ENCODE data around the gene MICU2. TPM values are rescaled to one million over a fixed set of nuclear protein-coding genes. Genes with fewer than 3 reads are reported as not detected.

The MICU2 gene
- total RNA-seq, 8 experiments from 2014 or later: 30.6 to 50.1 (median 41.9) TPM

DNA sequence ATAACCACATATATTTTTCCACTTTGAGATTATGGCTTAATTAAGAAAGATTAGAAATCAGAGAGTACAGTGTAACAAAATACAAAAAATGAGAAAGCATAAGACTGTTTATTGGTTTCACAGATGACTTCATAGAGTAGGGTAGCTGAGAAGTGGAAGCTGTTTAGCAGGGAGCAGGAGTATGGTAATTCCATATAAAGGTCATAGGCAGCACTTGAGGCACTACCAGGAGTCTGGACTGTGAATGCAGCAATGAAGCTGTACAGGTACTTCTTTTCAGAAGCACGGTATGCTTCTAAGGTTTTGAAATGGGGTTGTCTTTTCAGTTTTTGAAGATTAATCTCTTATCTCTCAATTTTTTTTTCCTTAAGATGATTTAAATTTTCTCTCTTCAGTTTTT is 69.2 kb downstream of the MICU2 start:
- 50 to 100% (median 100%) methylated on average over 1 of the region's 1 CpG; no CpG with 5 or more reads in 1 of the 10 experiments for WGBS, 10 experiments
- in situ Hi-C loops (cut with MboI; ENCODE audit: low pct_unique_long_range_greater_than_20kb in 2 of 9, low sequenced_read_pairs in 9 of 9, unreplicated experiment in 9 of 9): no loop called here
- no peak for ATAC-seq (replicated peaks in 6 of 8)
- Histone ChIP-seq H3K4me3 (no peak overlapping the region), H3K27ac (no peak overlapping the region), H3K4me1 (replicated peaks in 1 of 2) (no peaks in the 10 kb centered on the region)

DNA sequence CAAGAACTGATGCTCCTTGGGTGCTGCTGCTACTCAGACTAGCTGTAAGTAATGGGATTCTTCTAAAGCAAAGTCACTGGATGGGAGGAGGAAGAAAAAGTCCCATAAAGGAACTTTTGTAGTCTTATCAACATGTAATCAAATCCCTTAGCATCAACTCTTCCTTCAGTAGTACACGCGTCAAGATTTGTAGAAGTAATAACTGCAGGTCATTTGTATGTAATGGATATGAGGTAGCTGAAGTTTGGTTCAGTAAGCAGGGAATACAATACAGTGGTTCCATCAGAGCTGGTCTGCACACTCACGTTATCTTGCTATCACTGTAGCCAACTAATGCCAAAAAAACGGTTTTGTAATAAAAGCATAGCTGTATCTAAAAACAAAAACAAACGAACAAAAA is 72.5 kb downstream of the MICU2 start:
- in situ Hi-C loops (cut with MboI; ENCODE audit: low pct_unique_long_range_greater_than_20kb in 2 of 9, low sequenced_read_pairs in 9 of 9, unreplicated experiment in 9 of 9): no loop called here
- no peak overlapping the region for H3K27ac ChIP-seq
- no peak for ATAC-seq (replicated peaks in 6 of 8)
- WGBS, 10 experiments: 67 to 98% (median 95%) methylated on average over 2 to 5 of the region's 5 CpGs; no CpG with 5 or more reads in 1 of the 10 experiments
- H3K4me1 ChIP-seq (replicated peaks in 1 of 2): no peaks in the 10 kb centered on the region
- no peak overlapping the region for H3K4me3 ChIP-seq

DNA sequence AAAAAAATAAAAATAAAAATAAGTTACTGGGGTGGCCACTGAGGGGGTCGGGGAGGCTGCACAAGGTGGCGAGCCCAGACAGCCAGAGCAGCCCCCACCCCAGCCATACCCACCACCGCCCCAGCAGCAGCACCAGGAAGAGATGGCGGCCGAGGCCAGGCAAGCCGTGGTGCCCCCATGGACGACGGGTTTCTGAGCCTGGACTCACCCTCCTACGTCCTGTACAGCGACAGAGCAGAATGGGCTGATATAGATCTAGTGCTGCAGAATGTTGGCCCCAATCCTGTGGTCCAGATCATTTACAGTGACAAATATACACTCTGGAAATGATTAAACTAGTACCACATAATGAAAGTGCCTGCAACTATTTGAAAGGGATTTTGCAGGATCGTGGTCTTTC is 73.3 kb downstream of the MICU2 start:
- no peaks in the 10 kb centered on the region for H3K4me1 ChIP-seq (replicated peaks in 1 of 2)
- in situ Hi-C loops (cut with MboI; ENCODE audit: low pct_unique_long_range_greater_than_20kb in 2 of 9, low sequenced_read_pairs in 9 of 9, unreplicated experiment in 9 of 9): no loop called here
- no peak for ATAC-seq (replicated peaks in 6 of 8)
- no peak overlapping the region for H3K4me3 ChIP-seq
- H3K27ac ChIP-seq: no peak overlapping the region
- 40 to 100% (median 87%) methylated on average over 1 to 11 of the region's 11 CpGs; no CpG with 5 or more reads in 3 of the 10 experiments for WGBS, 10 experiments

DNA sequence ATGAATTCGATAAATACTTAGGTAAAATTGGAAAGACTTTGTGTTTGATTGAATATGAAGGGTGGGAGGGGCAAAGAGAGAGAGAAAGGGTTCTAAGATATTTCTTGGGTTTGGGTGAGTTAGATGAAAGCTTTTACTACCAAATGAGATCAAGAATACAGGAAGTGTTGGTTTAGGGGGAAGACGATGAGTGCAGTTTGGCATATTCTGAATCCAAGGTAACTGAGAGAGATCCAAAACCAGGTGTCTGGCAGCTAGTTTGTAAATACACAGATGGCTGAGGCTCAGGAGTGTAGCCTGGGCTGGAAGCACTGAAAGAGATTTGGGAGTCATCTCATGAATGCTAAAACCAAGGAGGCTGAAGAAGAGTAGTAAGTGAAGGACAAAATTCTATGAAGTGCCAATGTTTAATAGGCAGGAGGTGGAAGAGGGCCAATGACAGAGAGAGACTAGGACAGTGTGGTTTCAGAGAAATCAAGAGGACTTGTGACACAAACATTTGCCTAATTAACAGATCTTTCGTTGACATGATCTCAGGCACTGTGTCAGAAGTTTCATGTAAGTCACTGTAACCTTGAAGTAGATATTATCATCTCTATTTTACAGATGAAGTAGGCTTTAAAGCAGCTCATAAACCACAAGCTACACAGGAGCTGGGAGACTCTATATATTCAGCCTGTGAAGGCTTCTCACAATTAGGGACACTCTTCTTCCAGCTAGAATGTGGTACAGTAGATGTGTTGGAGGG is 74.7 kb downstream of the MICU2 start:
- in situ Hi-C loops (cut with MboI; ENCODE audit: low pct_unique_long_range_greater_than_20kb in 2 of 9, low sequenced_read_pairs in 9 of 9, unreplicated experiment in 9 of 9): no loop called here
- 86 to 100% (median 99%) methylated on average over 1 to 3 of the region's 3 CpGs for WGBS, 10 experiments
- Histone ChIP-seq H3K27ac (no peak overlapping the region), H3K4me3 (no peak overlapping the region), H3K4me1 (replicated peaks in 1 of 2) (no peaks in the 10 kb centered on the region)
- ATAC-seq (replicated peaks in 6 of 8): no peak

DNA sequence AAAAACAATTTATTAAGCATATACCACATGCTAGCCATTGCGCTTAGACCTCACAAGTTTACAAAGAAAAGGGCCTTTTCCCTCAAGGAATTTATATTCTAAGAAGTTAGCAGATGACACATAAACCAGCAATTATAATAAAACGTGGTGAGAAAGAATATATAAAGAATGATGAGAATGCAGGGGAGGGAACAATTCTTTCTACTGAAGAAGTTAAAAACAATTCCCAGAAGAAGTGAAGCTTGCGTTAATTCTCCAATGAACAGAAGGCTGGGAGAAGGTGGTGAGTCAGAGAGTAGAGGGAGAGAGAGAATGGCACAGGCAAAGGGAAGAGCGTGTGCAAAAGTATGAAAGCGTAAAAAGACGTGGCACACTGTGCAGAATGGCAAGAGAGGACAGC is 75.4 kb downstream of the MICU2 start:
- H3K27ac ChIP-seq: no peak overlapping the region
- no peaks in the 10 kb centered on the region for H3K4me1 ChIP-seq (replicated peaks in 1 of 2)
- 72 to 100% (median 85%) methylated on average over 2 to 6 of the region's 6 CpGs; no CpG with 5 or more reads in 1 of the 10 experiments for WGBS, 10 experiments
- in situ Hi-C loops (cut with MboI; ENCODE audit: low pct_unique_long_range_greater_than_20kb in 2 of 9, low sequenced_read_pairs in 9 of 9, unreplicated experiment in 9 of 9): no loop called here
- H3K4me3 ChIP-seq: no peak overlapping the region
- ATAC-seq (replicated peaks in 6 of 8): peak in 3 of 8 experiments; percentile 27 to 75 (median 50)

DNA sequence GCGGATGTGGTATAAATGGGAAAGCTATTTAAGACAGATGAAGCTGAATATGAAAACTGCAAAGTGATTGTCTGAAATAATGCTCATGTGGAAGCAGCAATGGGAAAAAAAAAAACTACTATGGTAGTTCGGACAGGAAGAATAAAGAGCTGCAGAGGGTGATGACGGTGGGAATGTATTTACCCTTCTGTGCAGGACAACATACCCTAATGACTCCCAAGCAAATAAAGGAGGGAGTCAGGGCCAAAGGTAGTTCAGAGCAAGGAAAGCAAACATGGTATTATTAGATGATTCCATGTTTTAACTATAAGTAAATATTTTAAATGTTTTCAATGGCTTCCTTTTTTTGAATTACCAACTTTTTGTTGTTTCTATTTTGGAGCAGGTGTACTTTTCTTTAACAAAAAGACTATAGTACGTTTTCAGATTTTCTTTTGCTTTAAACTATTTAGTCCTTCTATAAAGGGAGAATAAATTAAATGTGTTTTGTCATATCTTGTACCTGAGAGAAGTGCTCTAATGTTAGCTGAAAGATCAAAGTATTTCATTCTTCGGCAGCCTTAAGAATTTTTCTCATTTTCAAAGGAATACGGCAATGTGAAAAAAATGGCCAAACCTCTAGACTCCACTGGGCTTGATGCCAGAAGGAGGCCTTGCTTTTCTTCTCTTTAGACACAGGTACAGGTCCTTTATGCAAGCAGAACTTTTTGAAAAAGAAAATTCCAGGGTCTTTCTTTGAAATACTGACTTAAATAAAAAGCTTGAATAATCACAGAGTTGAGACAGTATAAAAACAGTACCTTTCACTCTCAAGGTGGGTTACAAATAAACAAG is 77.0 kb downstream of the MICU2 start:
- ATAC-seq (replicated peaks in 6 of 8): peak in 1 of 8 experiments; percentile 48
- H3K4me1 ChIP-seq (replicated peaks in 1 of 2): no peaks in the 10 kb centered on the region
- H3K4me3 ChIP-seq: no peak overlapping the region
- 85 to 98% (median 94%) methylated on average over 2 to 6 of the region's 6 CpGs; no CpG with 5 or more reads in 1 of the 10 experiments for WGBS, 10 experiments
- H3K27ac ChIP-seq: no peak overlapping the region
- in situ Hi-C loops (cut with MboI; ENCODE audit: low pct_unique_long_range_greater_than_20kb in 2 of 9, low sequenced_read_pairs in 9 of 9, unreplicated experiment in 9 of 9): no loop called here

DNA sequence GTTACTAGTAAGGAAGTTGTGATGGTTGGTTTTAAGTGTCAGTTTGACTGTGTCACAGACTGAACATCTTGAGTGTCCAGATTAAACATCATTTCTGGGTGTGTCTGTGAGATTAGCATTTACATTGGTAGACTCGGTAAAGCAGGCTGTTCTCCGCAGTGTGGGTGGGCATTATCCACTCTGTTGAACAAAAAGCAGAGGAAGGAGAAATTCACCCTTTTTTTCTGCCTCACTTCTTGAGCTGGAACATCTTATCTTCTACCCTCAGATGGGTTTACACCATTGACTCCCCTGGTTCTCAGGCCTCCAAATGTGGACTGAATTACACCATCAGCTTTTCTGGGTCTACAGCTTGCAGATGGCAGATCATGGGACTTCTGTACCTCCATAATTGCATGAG is 81.1 kb downstream of the MICU2 start:
- Histone ChIP-seq H3K4me3 (no peak overlapping the region), H3K27ac (no peak overlapping the region), H3K4me1 (replicated peaks in 1 of 2) (no peaks in the 10 kb centered on the region)
- 33 to 100% (median 80%) methylated on average over 1 to 2 of the region's 2 CpGs; no CpG with 5 or more reads in 1 of the 10 experiments for WGBS, 10 experiments
- in situ Hi-C loops (cut with MboI; ENCODE audit: low pct_unique_long_range_greater_than_20kb in 2 of 9, low sequenced_read_pairs in 9 of 9, unreplicated experiment in 9 of 9): no loop called here
- peak in 1 of 8 experiments; percentile 34 for ATAC-seq (replicated peaks in 6 of 8)

DNA sequence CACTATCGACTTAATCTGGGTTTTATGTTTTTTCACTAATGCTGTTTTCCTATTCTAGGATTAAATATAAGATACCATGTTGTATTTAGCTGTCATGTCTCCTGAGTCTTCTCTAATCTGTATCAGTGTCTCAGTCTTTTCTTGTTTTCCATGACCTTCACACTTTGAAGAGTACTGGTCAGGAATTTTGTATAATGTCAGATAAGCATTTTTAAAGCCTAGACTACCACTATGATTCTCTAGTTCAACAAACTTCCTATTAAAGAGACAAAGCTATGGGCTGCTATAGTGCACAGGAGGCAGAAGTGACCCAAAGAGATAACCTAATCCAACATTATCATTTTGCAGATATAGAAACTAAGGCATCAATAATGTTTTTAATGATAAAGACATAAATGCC is 81.8 kb downstream of the MICU2 start:
- Histone ChIP-seq H3K4me1 (replicated peaks in 1 of 2) (no peaks in the 10 kb centered on the region), H3K27ac (no peak overlapping the region), H3K4me3 (no peak overlapping the region)
- WGBS, 10 experiments: 86 to 100% (median 96%) methylated on average over 1 of the region's 1 CpG; no CpG with 5 or more reads in 4 of the 10 experiments
- ATAC-seq (replicated peaks in 6 of 8): no peak
- in situ Hi-C loops (cut with MboI; ENCODE audit: low pct_unique_long_range_greater_than_20kb in 2 of 9, low sequenced_read_pairs in 9 of 9, unreplicated experiment in 9 of 9): no loop called here

DNA sequence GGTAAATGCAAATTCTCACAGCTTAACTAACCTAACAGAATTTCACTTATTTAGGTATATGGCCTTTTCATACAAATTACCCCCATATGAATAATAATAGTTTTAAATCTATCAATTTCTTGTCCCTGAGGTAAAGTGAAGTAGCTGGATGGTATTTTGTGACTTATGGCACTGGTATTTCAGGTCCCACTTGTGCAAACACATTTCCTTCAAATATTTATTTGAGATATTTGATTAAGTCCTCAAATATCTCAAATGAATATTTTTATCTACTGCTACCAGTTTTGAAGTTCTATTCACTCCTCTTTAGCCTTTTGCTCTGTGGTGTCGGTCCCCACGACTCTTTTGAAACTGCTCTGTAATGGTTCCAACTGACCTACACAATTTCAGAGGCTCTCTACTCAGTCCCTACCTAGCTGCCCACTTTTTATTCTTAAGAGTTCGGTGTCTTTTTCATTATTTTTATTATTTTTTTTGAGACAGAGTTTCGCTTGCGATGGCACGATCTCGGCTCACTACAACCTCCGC is 85.3 kb downstream of the MICU2 start:
- ATAC-seq (replicated peaks in 6 of 8): no peak
- Histone ChIP-seq H3K4me1 (replicated peaks in 1 of 2) (no peaks in the 10 kb centered on the region), H3K4me3 (no peak overlapping the region), H3K27ac (no peak overlapping the region)
- WGBS, 10 experiments: 84 to 100% (median 92%) methylated on average over 3 to 8 of the region's 8 CpGs; no CpG with 5 or more reads in 1 of the 10 experiments
- in situ Hi-C loops (cut with MboI; ENCODE audit: low pct_unique_long_range_greater_than_20kb in 2 of 9, low sequenced_read_pairs in 9 of 9, unreplicated experiment in 9 of 9): no loop called here

DNA sequence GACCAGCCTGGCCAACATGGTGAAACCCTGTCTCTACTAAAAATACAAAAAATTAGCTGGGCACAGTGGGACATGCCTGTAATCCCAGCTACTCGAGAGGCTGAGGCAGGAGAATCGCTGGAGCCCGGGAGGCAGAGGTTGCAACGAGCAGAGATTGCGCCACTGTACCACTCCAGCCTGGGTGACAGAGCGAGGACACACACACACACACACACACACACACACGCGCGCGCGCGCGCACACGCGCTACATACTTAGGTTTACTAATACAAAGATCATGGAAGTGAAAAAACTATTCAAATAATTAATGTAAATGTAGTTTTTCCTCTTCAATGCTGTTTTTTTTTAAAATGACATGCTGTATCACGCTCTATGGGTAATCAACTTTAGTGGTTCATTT is 86.4 kb downstream of the MICU2 start:
- in situ Hi-C loops (cut with MboI; ENCODE audit: low pct_unique_long_range_greater_than_20kb in 2 of 9, low sequenced_read_pairs in 9 of 9, unreplicated experiment in 9 of 9): no loop called here
- Histone ChIP-seq H3K4me3 (no peak overlapping the region), H3K27ac (no peak overlapping the region), H3K4me1 (replicated peaks in 1 of 2) (no peaks in the 10 kb centered on the region)
- 86 to 100% (median 99%) methylated on average over 1 to 9 of the region's 16 CpGs; no CpG with 5 or more reads in 2 of the 10 experiments for WGBS, 10 experiments
- no peak for ATAC-seq (replicated peaks in 6 of 8)

DNA sequence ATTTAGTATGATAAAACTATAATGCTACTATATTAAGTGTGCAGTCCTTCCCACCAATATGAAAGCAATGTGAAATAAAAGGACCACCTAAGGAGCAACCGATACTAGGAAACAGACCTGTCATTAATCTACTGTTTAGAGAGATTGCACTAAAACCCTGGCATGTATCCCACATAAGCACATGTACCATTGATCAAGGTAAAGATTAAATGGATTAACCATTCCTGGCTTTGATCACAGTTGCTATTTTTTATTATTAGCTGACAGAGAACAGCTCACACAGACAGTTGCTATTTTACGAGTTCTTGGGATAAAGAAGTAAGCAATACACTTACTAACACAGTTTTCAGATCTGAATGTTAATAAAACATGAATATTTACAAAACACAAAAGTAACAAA is 87.2 kb downstream of the MICU2 start:
- in situ Hi-C loops (cut with MboI; ENCODE audit: low pct_unique_long_range_greater_than_20kb in 2 of 9, low sequenced_read_pairs in 9 of 9, unreplicated experiment in 9 of 9): no loop called here
- WGBS, 10 experiments: 70 to 100% (median 100%) methylated on average over 1 to 2 of the region's 2 CpGs; no CpG with 5 or more reads in 2 of the 10 experiments
- ATAC-seq (replicated peaks in 6 of 8): no peak
- Histone ChIP-seq H3K27ac (no peak overlapping the region), H3K4me1 (replicated peaks in 1 of 2) (no peaks in the 10 kb centered on the region), H3K4me3 (no peak overlapping the region)

DNA sequence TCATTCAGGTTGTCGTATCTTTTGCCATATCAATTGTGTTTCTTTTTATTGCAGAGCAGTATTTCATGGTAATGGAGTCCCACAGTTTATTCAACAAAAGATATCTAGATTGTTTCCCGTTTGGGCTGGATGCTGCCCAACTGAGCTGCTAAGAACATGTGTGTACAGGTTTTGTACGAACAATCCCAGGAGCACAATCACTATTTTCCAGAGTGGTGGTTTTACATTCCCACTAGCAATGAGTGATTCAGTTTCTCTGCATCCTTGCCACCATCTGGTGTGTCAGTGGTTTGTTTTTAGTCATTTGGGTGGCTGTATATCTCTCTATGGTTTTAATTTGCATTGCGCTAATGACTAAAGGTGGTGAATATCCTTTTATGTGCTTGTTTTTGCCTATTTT is 92.1 kb downstream of the MICU2 start:
- peak in 2 of 8 experiments; percentile 61 to 96 for ATAC-seq (replicated peaks in 6 of 8)
- H3K4me3 ChIP-seq: no peak overlapping the region
- whole genome bisulfite sequencing, 10 experiments: 40 to 79% (median 68%) methylated on average over 2 to 4 of the region's 4 CpGs
- no peak overlapping the region for H3K27ac ChIP-seq
- H3K4me1 ChIP-seq (replicated peaks in 1 of 2): no peaks in the 10 kb centered on the region
- in situ Hi-C loops (cut with MboI; ENCODE audit: low pct_unique_long_range_greater_than_20kb in 2 of 9, low sequenced_read_pairs in 9 of 9, unreplicated experiment in 9 of 9): no loop called here

DNA sequence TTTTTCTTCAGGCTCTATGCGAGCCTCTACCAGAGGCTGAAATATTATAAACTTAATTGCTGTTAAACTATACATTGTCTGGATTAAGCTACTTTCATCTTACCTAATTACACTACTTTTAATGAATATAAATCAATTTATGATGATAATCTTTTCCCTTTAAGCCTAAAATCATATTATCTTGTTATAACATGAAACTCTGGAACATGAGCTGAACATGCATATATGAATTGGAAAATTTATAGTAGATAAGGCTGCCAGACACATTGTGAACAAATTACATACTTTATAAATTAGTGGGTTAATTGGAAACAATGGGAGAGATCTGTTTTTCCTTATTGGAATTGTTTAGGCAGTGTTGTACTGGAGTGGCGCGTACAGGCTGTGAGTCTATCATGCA is 99.6 kb downstream of the MICU2 start:
- in situ Hi-C loops (cut with MboI; ENCODE audit: low pct_unique_long_range_greater_than_20kb in 2 of 9, low sequenced_read_pairs in 9 of 9, unreplicated experiment in 9 of 9): no loop called here
- no peaks in the 10 kb centered on the region for H3K4me1 ChIP-seq (replicated peaks in 1 of 2)
- H3K27ac ChIP-seq: no peak overlapping the region
- no peak for ATAC-seq (replicated peaks in 6 of 8)
- WGBS, 10 experiments: 83 to 100% (median 100%) methylated on average over 1 to 3 of the region's 3 CpGs; no CpG with 5 or more reads in 1 of the 10 experiments
- H3K4me3 ChIP-seq: no peak overlapping the region
